Measurements from ENCODE around the gene NFIA. TPM values are rescaled to one million over a fixed set of nuclear protein-coding genes. Genes with fewer than 3 reads are reported as not detected.

The NFIA gene
- total RNA-seq, 1 experiment from 2014 or later = 12.7 TPM

DNA sequence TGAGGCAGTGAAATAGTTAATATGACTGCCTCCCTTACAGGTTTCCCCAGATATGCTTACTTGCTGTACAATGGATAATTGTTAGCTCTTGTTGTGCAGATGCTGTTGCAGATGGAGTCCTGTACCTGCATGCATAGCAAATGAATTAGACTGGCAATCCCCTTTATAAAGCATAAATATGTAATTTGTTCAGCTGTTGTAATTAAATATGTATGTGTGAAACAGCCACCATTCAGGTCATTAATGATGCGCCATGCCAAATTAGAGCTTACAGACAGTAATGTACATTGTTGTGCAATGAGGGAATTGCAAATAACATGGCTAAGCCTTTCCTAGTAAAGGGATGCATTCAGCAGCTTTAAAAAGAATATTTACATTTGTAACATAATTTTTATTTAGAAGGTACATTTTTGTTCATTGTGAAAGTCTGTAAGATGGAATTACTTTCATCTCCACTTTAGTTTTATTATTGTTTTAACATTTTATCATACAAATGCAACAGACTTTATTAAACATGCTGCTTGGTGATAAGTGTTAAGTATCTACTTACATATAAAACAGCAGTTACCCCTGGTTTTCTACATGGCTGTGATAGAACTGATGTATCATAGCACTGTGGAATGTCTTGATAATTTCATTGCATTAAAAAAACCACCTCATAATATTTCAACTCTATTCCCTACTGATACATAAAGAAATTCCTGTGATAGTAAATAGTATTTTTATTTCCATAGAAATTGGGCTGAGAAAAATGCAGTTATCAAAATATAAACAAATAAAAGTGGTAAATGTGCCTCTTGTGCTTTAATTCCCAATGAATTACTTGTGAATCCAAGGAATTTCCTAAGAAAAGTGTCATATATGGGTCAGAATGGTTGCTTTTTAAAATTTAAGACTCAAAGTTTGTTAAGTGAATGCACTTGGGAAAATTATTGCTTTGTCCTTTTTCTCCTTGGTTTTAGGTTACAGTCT is 99.0 kb downstream of the NFIA start:
- Histone ChIP-seq H4K20me1 (ENCODE audit: low read length) (no peaks in the 10 kb centered on the region), H3K9me2 (replicated peaks; ENCODE audit: low read length) (no peaks in the 10 kb centered on the region), H2AFZ (ENCODE audit: low read length) (no peak overlapping the region), H3K27ac (ENCODE audit: low read length) (no peak overlapping the region), H3K27me3 (ENCODE audit: low read length) (no peaks in the 10 kb centered on the region), H3K36me3 (ENCODE audit: low read depth, low read length) (no peaks in the 10 kb centered on the region), H3K4me3 (ENCODE audit: low read length) (no peak overlapping the region), H3F3A (ENCODE audit: low read length, unreplicated experiment) (no peaks in the 10 kb centered on the region), H3K4me1 (ENCODE audit: insufficient read depth, low read length) (peaks cover 11% of the 10 kb centered on the region), H3K4me2 (ENCODE audit: low read length) (no peak overlapping the region), H3K9ac (ENCODE audit: low read length) (no peak overlapping the region), H3K79me2 (ENCODE audit: low read length) (no peaks in the 10 kb centered on the region), H3K9me3 (ENCODE audit: low read length) (no peaks in the 10 kb centered on the region)
- no TSS peak for BruUV-seq (replicated peaks)
- ATAC-seq (no peak), DNase-seq (no peak)
- TF ChIP-seq, protein P1, sequence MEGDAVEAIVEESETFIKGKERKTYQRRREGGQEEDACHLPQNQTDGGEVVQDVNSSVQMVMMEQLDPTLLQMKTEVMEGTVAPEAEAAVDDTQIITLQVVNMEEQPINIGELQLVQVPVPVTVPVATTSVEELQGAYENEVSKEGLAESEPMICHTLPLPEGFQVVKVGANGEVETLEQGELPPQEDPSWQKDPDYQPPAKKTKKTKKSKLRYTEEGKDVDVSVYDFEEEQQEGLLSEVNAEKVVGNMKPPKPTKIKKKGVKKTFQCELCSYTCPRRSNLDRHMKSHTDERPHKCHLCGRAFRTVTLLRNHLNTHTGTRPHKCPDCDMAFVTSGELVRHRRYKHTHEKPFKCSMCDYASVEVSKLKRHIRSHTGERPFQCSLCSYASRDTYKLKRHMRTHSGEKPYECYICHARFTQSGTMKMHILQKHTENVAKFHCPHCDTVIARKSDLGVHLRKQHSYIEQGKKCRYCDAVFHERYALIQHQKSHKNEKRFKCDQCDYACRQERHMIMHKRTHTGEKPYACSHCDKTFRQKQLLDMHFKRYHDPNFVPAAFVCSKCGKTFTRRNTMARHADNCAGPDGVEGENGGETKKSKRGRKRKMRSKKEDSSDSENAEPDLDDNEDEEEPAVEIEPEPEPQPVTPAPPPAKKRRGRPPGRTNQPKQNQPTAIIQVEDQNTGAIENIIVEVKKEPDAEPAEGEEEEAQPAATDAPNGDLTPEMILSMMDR (conservative IDR thresholded peaks at IDR 0.05; ENCODE audit: low read depth, low read length) = no peak
- POLR2A ChIA-PET (ENCODE audit: unreplicated experiment) = interaction anchor here (0.7 kb wide), 1 partner anchor 11 kb away, joined by 3 read pairs; no protein-coding TSS in a partner anchor
- CTCF ChIA-PET = no interaction called here
- intact Hi-C loops (cut with micrococcal nuclease) = no loop called here

DNA sequence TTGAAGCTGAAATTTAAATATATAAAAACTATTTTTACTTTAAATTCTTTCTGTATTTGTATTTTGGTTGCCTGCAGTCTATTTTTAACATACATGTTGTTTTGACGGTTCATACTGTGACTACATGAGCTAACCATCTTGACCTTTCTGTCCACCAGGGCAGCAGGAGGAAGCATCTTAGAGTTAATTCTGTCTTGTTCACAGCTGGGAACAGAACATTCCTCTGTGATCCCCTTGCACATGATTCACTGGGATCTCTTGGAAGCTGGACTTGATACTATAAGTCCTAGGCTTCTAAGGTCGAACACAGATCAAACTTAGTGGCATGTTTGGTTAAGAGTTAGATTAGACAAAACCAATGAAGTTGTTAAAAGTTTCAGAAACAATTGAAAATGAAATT is 99.7 kb downstream of the NFIA start:
- H3K27ac ChIP-seq (ENCODE audit: low read length) = no peak overlapping the region
- no peak overlapping the region for H2AFZ ChIP-seq (ENCODE audit: low read length)
- H3K4me1 ChIP-seq (ENCODE audit: insufficient read depth, low read length) = peaks cover 11% of the 10 kb centered on the region
- no peak overlapping the region for H3K9ac ChIP-seq (ENCODE audit: low read length)
- no peak overlapping the region for H3K4me3 ChIP-seq (ENCODE audit: low read length)
- ATAC-seq (no peak), DNase-seq (no peak)
- CTCF ChIA-PET = no interaction called here
- TF ChIP-seq EZH2 (IDR thresholded peaks at IDR 0.05; ENCODE audit: low read length, unreplicated experiment) = no peak
- TF ChIP-seq, protein P1 (conservative IDR thresholded peaks at IDR 0.05; ENCODE audit: low read depth, low read length) = no peak
- no peak for TF ChIP-seq EZH2phosphoT487 (IDR thresholded peaks at IDR 0.05; ENCODE audit: borderline replicate concordance, low read length)
- H3K9me2 ChIP-seq (replicated peaks; ENCODE audit: low read length) = no peaks in the 10 kb centered on the region
- H4K20me1 ChIP-seq (ENCODE audit: low read length) = no peaks in the 10 kb centered on the region
- H3K79me2 ChIP-seq (ENCODE audit: low read length) = no peaks in the 10 kb centered on the region
- H3K9me3 ChIP-seq (ENCODE audit: low read length) = no peaks in the 10 kb centered on the region
- H3K4me2 ChIP-seq (ENCODE audit: low read length) = no peak overlapping the region
- POLR2A ChIA-PET (ENCODE audit: unreplicated experiment) = interaction anchor here (0.7 kb wide), 1 partner anchor 12 kb away, joined by 3 read pairs; no protein-coding TSS in a partner anchor
- no peaks in the 10 kb centered on the region for H3K27me3 ChIP-seq (ENCODE audit: low read length)
- intact Hi-C loops (cut with micrococcal nuclease) = no loop called here
- no peaks in the 10 kb centered on the region for H3K36me3 ChIP-seq (ENCODE audit: low read depth, low read length)
- no peaks in the 10 kb centered on the region for H3F3A ChIP-seq (ENCODE audit: low read length, unreplicated experiment)
- BruUV-seq (replicated peaks) = no TSS peak

DNA sequence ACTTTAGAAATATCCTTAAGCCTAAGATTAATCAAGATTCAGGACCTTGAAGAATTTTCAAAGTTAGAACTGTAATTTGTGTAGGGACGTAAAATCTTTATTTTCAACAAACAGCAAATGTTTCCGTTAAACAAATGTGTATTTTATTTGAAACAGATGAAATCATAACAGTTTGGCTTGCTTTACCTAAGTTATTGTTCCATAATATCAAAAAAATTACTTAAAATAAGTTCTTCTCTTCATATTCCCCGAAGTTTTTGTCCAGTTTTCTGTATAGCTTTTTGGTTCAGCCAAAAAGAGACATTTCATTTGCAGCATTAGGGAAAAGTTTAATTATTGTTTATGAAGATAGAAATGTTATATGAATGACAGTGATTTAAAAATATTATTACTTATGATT is 100.1 kb downstream of the NFIA start:
- H3K9ac ChIP-seq (ENCODE audit: low read length) = no peak overlapping the region
- intact Hi-C loops (cut with micrococcal nuclease) = no loop called here
- H3K79me2 ChIP-seq (ENCODE audit: low read length) = no peaks in the 10 kb centered on the region
- BruUV-seq (replicated peaks) = no TSS peak
- DNase-seq = no peak
- no peak overlapping the region for H3K4me2 ChIP-seq (ENCODE audit: low read length)
- peaks cover 11% of the 10 kb centered on the region for H3K4me1 ChIP-seq (ENCODE audit: insufficient read depth, low read length)
- H2AFZ ChIP-seq (ENCODE audit: low read length) = no peak overlapping the region
- H3K4me3 ChIP-seq (ENCODE audit: low read length) = no peak overlapping the region
- TF ChIP-seq EZH2phosphoT487 (IDR thresholded peaks at IDR 0.05; ENCODE audit: borderline replicate concordance, low read length) (no peak), EZH2 (IDR thresholded peaks at IDR 0.05; ENCODE audit: low read length, unreplicated experiment) (no peak)
- TF ChIP-seq, protein P1 (conservative IDR thresholded peaks at IDR 0.05; ENCODE audit: low read depth, low read length) = no peak
- no peaks in the 10 kb centered on the region for H3K9me2 ChIP-seq (replicated peaks; ENCODE audit: low read length)
- no peaks in the 10 kb centered on the region for H3K27me3 ChIP-seq (ENCODE audit: low read length)
- H3F3A ChIP-seq (ENCODE audit: low read length, unreplicated experiment) = no peaks in the 10 kb centered on the region
- no peaks in the 10 kb centered on the region for H3K9me3 ChIP-seq (ENCODE audit: low read length)
- H4K20me1 ChIP-seq (ENCODE audit: low read length) = no peaks in the 10 kb centered on the region
- no peak overlapping the region for H3K27ac ChIP-seq (ENCODE audit: low read length)
- H3K36me3 ChIP-seq (ENCODE audit: low read depth, low read length) = no peaks in the 10 kb centered on the region
- CTCF ChIA-PET = no interaction called here
- POLR2A ChIA-PET (ENCODE audit: unreplicated experiment) = interaction anchor here (0.7 kb wide), 1 partner anchor 12 kb away, joined by 3 read pairs; no protein-coding TSS in a partner anchor
- no peak for ATAC-seq

Measured in PC-3 (cell line).